ENCODE results near the gene WBP11.
"Not testable (repeated sequence)": the region's sequence is repeated elsewhere in the genome, so short reads cannot be mapped to it uniquely, and the experiment has no call there.

The WBP11 gene

GRCh38 chr12:14773685-14774073 lies 29.6 kb downstream of the WBP11 start:
- Histone ChIP-seq H3K27me3 (ENCODE audit: control insufficient read depth, insufficient read depth, low read length) (no peaks in the 10 kb centered on the region), H3K9me3 (ENCODE audit: control insufficient read depth, insufficient read depth, low read length) (no peaks in the 10 kb centered on the region), H3K36me3 (ENCODE audit: control insufficient read depth, insufficient read depth, low read length) (no peaks in the 10 kb centered on the region), H3K4me3 (ENCODE audit: low read length) (peak overlapping the region; percentile 26; the same call in 1 of the 2 replicates), H3K4me1 (ENCODE audit: control insufficient read depth, insufficient read depth, low read length) (no peaks in the 10 kb centered on the region; the same call in 1 of the 2 replicates), H3K27ac (ENCODE audit: low read length) (no peak overlapping the region)
- WGBS (ENCODE audit: insufficient coverage, insufficient read length), result no CpG with 5 or more reads among the region's 16 CpGs
- no peak for DNase-seq (ENCODE audit: low read depth, low spot score)

GRCh38 chr12:14772946-14773345 lies 30.3 kb downstream of the WBP11 start:
- Histone ChIP-seq H3K4me3 (ENCODE audit: low read length) (no peak overlapping the region), H3K36me3 (ENCODE audit: control insufficient read depth, insufficient read depth, low read length) (no peaks in the 10 kb centered on the region), H3K27me3 (ENCODE audit: control insufficient read depth, insufficient read depth, low read length) (no peaks in the 10 kb centered on the region), H3K27ac (ENCODE audit: low read length) (no peak overlapping the region), H3K9me3 (ENCODE audit: control insufficient read depth, insufficient read depth, low read length) (no peaks in the 10 kb centered on the region), H3K4me1 (ENCODE audit: control insufficient read depth, insufficient read depth, low read length) (no peaks in the 10 kb centered on the region; the same call in 1 of the 2 replicates)
- DNase-seq (ENCODE audit: low read depth, low spot score), result no peak
- no CpG with 5 or more reads among the region's 5 CpGs for WGBS (ENCODE audit: insufficient coverage, insufficient read length)

- DNase-seq (ENCODE audit: low read depth, low spot score), result no peak
- H3K4me1 ChIP-seq (ENCODE audit: control insufficient read depth, insufficient read depth, low read length), result no peaks in the 10 kb centered on the region; the same call in 1 of the 2 replicates
These were observed 31.6 kb downstream of the WBP11 start for GRCh38 chr12:14771651-14772137.

GRCh38 chr12:14770496-14771461 lies 32.5 kb downstream of the WBP11 start:
- Histone ChIP-seq H3K27me3 (ENCODE audit: control insufficient read depth, insufficient read depth, low read length) (no peaks in the 10 kb centered on the region), H3K36me3 (ENCODE audit: control insufficient read depth, insufficient read depth, low read length) (no peaks in the 10 kb centered on the region), H3K27ac (ENCODE audit: low read length) (no peak overlapping the region), H3K4me3 (ENCODE audit: low read length) (peak overlapping the region; percentile 66), H3K4me1 (ENCODE audit: control insufficient read depth, insufficient read depth, low read length) (no peaks in the 10 kb centered on the region; the same call in 1 of the 2 replicates), H3K9me3 (ENCODE audit: control insufficient read depth, insufficient read depth, low read length) (no peaks in the 10 kb centered on the region)
- no CpG with 5 or more reads among the region's 56 CpGs for WGBS (ENCODE audit: insufficient coverage, insufficient read length)
- DNase-seq (ENCODE audit: low read depth, low spot score), result peak; percentile 87

More at GRCh38 chr12:14771651-14772137, 31.6 kb downstream of the WBP11 start:
- Histone ChIP-seq H3K9me3 (ENCODE audit: control insufficient read depth, insufficient read depth, low read length) (no peaks in the 10 kb centered on the region), H3K36me3 (ENCODE audit: control insufficient read depth, insufficient read depth, low read length) (no peaks in the 10 kb centered on the region), H3K4me3 (ENCODE audit: low read length) (no peak overlapping the region; the same call in 1 of the 2 replicates), H3K27ac (ENCODE audit: low read length) (no peak overlapping the region), H3K27me3 (ENCODE audit: control insufficient read depth, insufficient read depth, low read length) (no peaks in the 10 kb centered on the region)
- WGBS (ENCODE audit: insufficient coverage, insufficient read length), result no CpG with 5 or more reads among the region's 6 CpGs

GRCh38 chr12:14769969-14770495 lies 33.2 kb downstream of the WBP11 start:
- Histone ChIP-seq H3K27ac (ENCODE audit: low read length) (no peak overlapping the region), H3K9me3 (ENCODE audit: control insufficient read depth, insufficient read depth, low read length) (no peaks in the 10 kb centered on the region), H3K4me3 (ENCODE audit: low read length) (peak overlapping the region; percentile 66; the same call in 1 of the 2 replicates), H3K4me1 (ENCODE audit: control insufficient read depth, insufficient read depth, low read length) (no peaks in the 10 kb centered on the region; the same call in 1 of the 2 replicates), H3K27me3 (ENCODE audit: control insufficient read depth, insufficient read depth, low read length) (no peaks in the 10 kb centered on the region), H3K36me3 (ENCODE audit: control insufficient read depth, insufficient read depth, low read length) (no peaks in the 10 kb centered on the region)
- DNase-seq (ENCODE audit: low read depth, low spot score), result no peak
- WGBS (ENCODE audit: insufficient coverage, insufficient read length), result no CpG with 5 or more reads among the region's 38 CpGs

- Histone ChIP-seq H3K4me3 (ENCODE audit: low read length) (peak overlapping the region; percentile 66; the same call in 1 of the 2 replicates), H3K36me3 (ENCODE audit: control insufficient read depth, insufficient read depth, low read length) (no peaks in the 10 kb centered on the region), H3K9me3 (ENCODE audit: control insufficient read depth, insufficient read depth, low read length) (no peaks in the 10 kb centered on the region), H3K4me1 (ENCODE audit: control insufficient read depth, insufficient read depth, low read length) (no peaks in the 10 kb centered on the region; the same call in 1 of the 2 replicates), H3K27me3 (ENCODE audit: control insufficient read depth, insufficient read depth, low read length) (no peaks in the 10 kb centered on the region), H3K27ac (ENCODE audit: low read length) (no peak overlapping the region)
- no CpG with 5 or more reads among the region's 26 CpGs for WGBS (ENCODE audit: insufficient coverage, insufficient read length)
- no peak for DNase-seq (ENCODE audit: low read depth, low spot score)
These were observed 33.8 kb downstream of the WBP11 start for GRCh38 chr12:14769466-14769968.

GRCh38 chr12:14768823-14769405 lies 34.4 kb downstream of the WBP11 start:
- no peaks in the 10 kb centered on the region for H3K36me3 ChIP-seq (ENCODE audit: control insufficient read depth, insufficient read depth, low read length)
- no peak overlapping the region for H3K27ac ChIP-seq (ENCODE audit: low read length)
- WGBS (ENCODE audit: insufficient coverage, insufficient read length), result no CpG with 5 or more reads among the region's 16 CpGs
- no peaks in the 10 kb centered on the region for H3K9me3 ChIP-seq (ENCODE audit: control insufficient read depth, insufficient read depth, low read length)
- no peaks in the 10 kb centered on the region for H3K27me3 ChIP-seq (ENCODE audit: control insufficient read depth, insufficient read depth, low read length)
- no peaks in the 10 kb centered on the region; the same call in 1 of the 2 replicates for H3K4me1 ChIP-seq (ENCODE audit: control insufficient read depth, insufficient read depth, low read length)
- no peak for DNase-seq (ENCODE audit: low read depth, low spot score)
- peak overlapping the region; percentile 66; the same call in 1 of the 2 replicates for H3K4me3 ChIP-seq (ENCODE audit: low read length)

GRCh38 chr12:14767617-14768016 lies 35.7 kb downstream of the WBP11 start:
- no peak overlapping the region for H3K4me3 ChIP-seq (ENCODE audit: low read length)
- no peaks in the 10 kb centered on the region for H3K36me3 ChIP-seq (ENCODE audit: control insufficient read depth, insufficient read depth, low read length)
- no peak overlapping the region for H3K27ac ChIP-seq (ENCODE audit: low read length)
- no peaks in the 10 kb centered on the region for H3K4me1 ChIP-seq (ENCODE audit: control insufficient read depth, insufficient read depth, low read length)
- DNase-seq (ENCODE audit: low read depth, low spot score), result no peak
- H3K9me3 ChIP-seq (ENCODE audit: control insufficient read depth, insufficient read depth, low read length), result no peaks in the 10 kb centered on the region
- no peaks in the 10 kb centered on the region for H3K27me3 ChIP-seq (ENCODE audit: control insufficient read depth, insufficient read depth, low read length)
- WGBS (ENCODE audit: insufficient coverage, insufficient read length), result no CpG with 5 or more reads among the region's 1 CpG

- Histone ChIP-seq H3K36me3 (ENCODE audit: control insufficient read depth, insufficient read depth, low read length) (no peaks in the 10 kb centered on the region), H3K9me3 (ENCODE audit: control insufficient read depth, insufficient read depth, low read length) (no peaks in the 10 kb centered on the region), H3K4me1 (ENCODE audit: control insufficient read depth, insufficient read depth, low read length) (no peaks in the 10 kb centered on the region), H3K4me3 (ENCODE audit: low read length) (no peak overlapping the region), H3K27ac (ENCODE audit: low read length) (no peak overlapping the region), H3K27me3 (ENCODE audit: control insufficient read depth, insufficient read depth, low read length) (no peaks in the 10 kb centered on the region)
- no peak for DNase-seq (ENCODE audit: low read depth, low spot score)
- no CpG with 5 or more reads among the region's 3 CpGs for WGBS (ENCODE audit: insufficient coverage, insufficient read length)
These were observed 36.5 kb downstream of the WBP11 start for GRCh38 chr12:14766649-14767215.

- H3K36me3 ChIP-seq (ENCODE audit: control insufficient read depth, insufficient read depth, low read length); H3K27me3 ChIP-seq (ENCODE audit: control insufficient read depth, insufficient read depth, low read length); H3K9me3 ChIP-seq (ENCODE audit: control insufficient read depth, insufficient read depth, low read length); H3K4me3 ChIP-seq (ENCODE audit: low read length); DNase-seq (ENCODE audit: low read depth, low spot score); H3K27ac ChIP-seq (ENCODE audit: low read length); H3K4me1 ChIP-seq (ENCODE audit: control insufficient read depth, insufficient read depth, low read length): not testable (repeated sequence)
- WGBS (ENCODE audit: insufficient coverage, insufficient read length), result no CpG with 5 or more reads among the region's 3 CpGs
These were observed 37.3 kb downstream of the WBP11 start for GRCh38 chr12:14766020-14766419.

Measured in iPS DF 6.9 (cell line).